Cardiac muscle cell (in vitro differentiated cells and primary cell): ENCODE measurements around the gene LRRFIP2. TPM values are rescaled to one million over a fixed set of nuclear protein-coding genes. Genes with fewer than 3 reads are reported as not detected.

Experiments used
- DNase-seq, 2 donors: peaks; one replicate each; pipeline versions ENCODE4 v3.0.0 to v3.0.0-alpha.2; 2010 to 2017; ENCODE audit warnings: low read depth in 1 of 2, low spot score in 1 of 2
- H3K27ac ChIP-seq: fragments of 200-600 bp; sonication (generic); 2 replicates; pipeline ENCODE4 v1.5.1; 2016
- H3K27me3 ChIP-seq: fragments of 200-600 bp; sonication (generic); 2 replicates; pipeline ENCODE4 v1.6.0; 2016; ENCODE audit warnings: control low read depth
- H3K36me3 ChIP-seq: fragments of 200-600 bp; sonication (generic); 2 replicates; pipeline ENCODE4 v1.5.1; 2016; ENCODE audit warnings: control low read depth
- H3K4me1 ChIP-seq: fragments of 200-600 bp; sonication (generic); 2 replicates; pipeline ENCODE4 v1.8.1; 2017; ENCODE audit warnings: low read depth, mild to moderate bottlenecking, mixed run types
- H3K4me3 ChIP-seq: fragments of 200-600 bp; sonication (generic); 2 replicates; pipeline ENCODE4 v1.5.1; 2016; ENCODE audit warnings: mild to moderate bottlenecking
- H3K9me3 ChIP-seq: fragments of 200-600 bp; sonication (generic); 2 replicates; pipeline ENCODE4 v1.5.1; 2017; ENCODE audit warnings: low read depth, mild to moderate bottlenecking, control low read depth
- polyA plus RNA-seq: library from polyadenylated mRNA; unstranded; fragments of >200 nt; fragmentation: Nextera tagmentation; extraction: Ambion mirVana; gene quantifications from 2 replicates; pipeline ENCODE4 v1.2.1, GENCODE V29; 2016
- total RNA-seq: library from RNA; depleted of rRNA; stranded (reverse); fragments of >200 nt; gene quantifications from 2 replicates; pipeline ENCODE4 v1.2.3, GENCODE V29; 2016
- TF ChIP-seq, protein P1 (sequence below): IDR thresholded peaks from 2 replicates; pipeline ENCODE4 v1.5.1; 2012; ENCODE audit warnings: low read depth, mild to moderate bottlenecking, low read length

The LRRFIP2 gene
- total and polyA plus RNA-seq, 2 experiments from 2014 or later = 55.9 to 92.6 TPM

DNA sequence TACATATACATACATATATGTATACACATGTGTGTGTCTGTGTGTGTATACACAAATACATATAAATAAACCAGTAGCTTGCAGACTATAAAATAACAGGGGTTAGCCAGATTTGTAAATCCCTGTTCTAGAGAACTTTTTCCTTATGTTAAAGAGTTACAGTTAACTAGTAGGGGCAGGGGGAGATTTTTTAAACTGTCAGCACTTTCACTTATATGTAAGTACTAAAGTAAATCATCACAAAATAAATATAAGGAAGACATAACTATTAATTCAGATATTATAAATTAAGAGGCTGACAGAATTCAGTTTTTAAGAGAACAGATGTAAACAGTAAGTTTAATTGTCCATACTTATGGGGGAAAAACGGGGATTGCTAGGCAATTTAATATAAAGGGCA, 74.0 kb downstream of the LRRFIP2 start:
- Histone ChIP-seq H3K27ac (no peak overlapping the region), H3K4me1 (no peaks in the 10 kb centered on the region), H3K27me3 (no peaks in the 10 kb centered on the region), H3K9me3 (no peaks in the 10 kb centered on the region), H3K36me3 (no peaks in the 10 kb centered on the region), H3K4me3 (no peak overlapping the region)
- no peak for DNase-seq
- TF ChIP-seq, protein P1, sequence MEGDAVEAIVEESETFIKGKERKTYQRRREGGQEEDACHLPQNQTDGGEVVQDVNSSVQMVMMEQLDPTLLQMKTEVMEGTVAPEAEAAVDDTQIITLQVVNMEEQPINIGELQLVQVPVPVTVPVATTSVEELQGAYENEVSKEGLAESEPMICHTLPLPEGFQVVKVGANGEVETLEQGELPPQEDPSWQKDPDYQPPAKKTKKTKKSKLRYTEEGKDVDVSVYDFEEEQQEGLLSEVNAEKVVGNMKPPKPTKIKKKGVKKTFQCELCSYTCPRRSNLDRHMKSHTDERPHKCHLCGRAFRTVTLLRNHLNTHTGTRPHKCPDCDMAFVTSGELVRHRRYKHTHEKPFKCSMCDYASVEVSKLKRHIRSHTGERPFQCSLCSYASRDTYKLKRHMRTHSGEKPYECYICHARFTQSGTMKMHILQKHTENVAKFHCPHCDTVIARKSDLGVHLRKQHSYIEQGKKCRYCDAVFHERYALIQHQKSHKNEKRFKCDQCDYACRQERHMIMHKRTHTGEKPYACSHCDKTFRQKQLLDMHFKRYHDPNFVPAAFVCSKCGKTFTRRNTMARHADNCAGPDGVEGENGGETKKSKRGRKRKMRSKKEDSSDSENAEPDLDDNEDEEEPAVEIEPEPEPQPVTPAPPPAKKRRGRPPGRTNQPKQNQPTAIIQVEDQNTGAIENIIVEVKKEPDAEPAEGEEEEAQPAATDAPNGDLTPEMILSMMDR = no peak

DNA sequence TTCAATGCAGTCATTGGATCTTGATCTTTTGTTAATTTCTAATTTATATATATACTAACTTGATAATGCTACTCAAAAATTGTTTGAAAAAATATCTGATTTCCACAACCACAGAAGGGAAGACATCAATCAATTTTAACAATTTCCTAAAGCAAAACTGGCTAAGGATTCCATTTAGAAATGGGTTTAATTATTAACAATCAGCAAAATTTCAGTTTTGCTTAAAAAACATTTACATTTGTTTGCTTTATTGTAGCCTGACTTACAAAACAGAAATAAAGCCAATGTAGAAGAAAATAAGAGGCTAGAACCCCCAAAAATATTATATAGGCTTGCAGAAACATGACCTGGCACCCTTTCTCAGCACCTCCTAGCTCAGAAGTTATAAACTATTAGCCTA, 74.9 kb downstream of the LRRFIP2 start:
- H3K4me3 ChIP-seq = no peak overlapping the region
- TF ChIP-seq, protein P1 = no peak
- peaks cover 3% of the 10 kb centered on the region for H3K36me3 ChIP-seq
- H3K27me3 ChIP-seq = no peaks in the 10 kb centered on the region
- no peaks in the 10 kb centered on the region for H3K9me3 ChIP-seq
- H3K4me1 ChIP-seq = no peaks in the 10 kb centered on the region
- no peak for DNase-seq
- H3K27ac ChIP-seq = no peak overlapping the region

- TF ChIP-seq, protein P1 = no peak
- H3K4me3 ChIP-seq = no peak overlapping the region
- H3K27me3 ChIP-seq = no peaks in the 10 kb centered on the region
- H3K4me1 ChIP-seq = no peaks in the 10 kb centered on the region
- no peak overlapping the region for H3K27ac ChIP-seq
- peaks cover 4% of the 10 kb centered on the region for H3K36me3 ChIP-seq
- no peak for DNase-seq
- H3K9me3 ChIP-seq = no peaks in the 10 kb centered on the region
Observed at GRCh38 chr3:37098884-37099283, 75.5 kb downstream of the LRRFIP2 start.

GRCh38 chr3:37097776-37098175, 76.6 kb downstream of the LRRFIP2 start:
- no peak overlapping the region for H3K4me3 ChIP-seq
- no peak overlapping the region for H3K27ac ChIP-seq
- H3K9me3 ChIP-seq = no peaks in the 10 kb centered on the region
- no peaks in the 10 kb centered on the region for H3K4me1 ChIP-seq
- H3K27me3 ChIP-seq = no peaks in the 10 kb centered on the region
- no peak for DNase-seq
- TF ChIP-seq, protein P1 = no peak
- H3K36me3 ChIP-seq = peaks cover 4% of the 10 kb centered on the region

- TF ChIP-seq, protein P1 = no peak
- Histone ChIP-seq H3K27ac (no peak overlapping the region), H3K9me3 (no peaks in the 10 kb centered on the region), H3K27me3 (no peaks in the 10 kb centered on the region), H3K4me1 (no peaks in the 10 kb centered on the region), H3K36me3 (peaks cover 4% of the 10 kb centered on the region), H3K4me3 (no peak overlapping the region)
- DNase-seq = peak in 1 of 2 donors; percentile 54
Observed at GRCh38 chr3:37096975-37097374, 77.4 kb downstream of the LRRFIP2 start.

DNA sequence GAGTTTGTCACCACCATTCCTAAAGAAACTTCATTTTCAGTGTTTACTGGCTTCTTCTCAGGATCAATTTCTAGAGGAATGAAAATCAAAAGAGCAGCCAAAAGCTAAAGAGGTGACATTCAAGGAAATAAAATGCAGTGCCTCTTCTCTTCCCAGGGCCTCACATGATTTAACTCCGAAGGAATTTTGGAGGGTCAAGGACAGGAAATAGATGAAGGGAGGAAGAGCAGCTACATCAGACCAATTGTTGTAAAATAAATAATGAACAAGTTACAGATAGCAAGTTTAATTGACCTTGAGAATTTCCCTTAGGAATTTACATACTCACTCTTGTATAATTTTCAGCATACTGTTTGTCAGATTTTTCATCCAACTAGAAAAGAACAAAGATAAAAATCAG, 78.1 kb downstream of the LRRFIP2 start:
- TF ChIP-seq, protein P1 = no peak
- Histone ChIP-seq H3K27ac (no peak overlapping the region), H3K4me3 (no peak overlapping the region), H3K36me3 (peaks cover 4% of the 10 kb centered on the region), H3K4me1 (no peaks in the 10 kb centered on the region), H3K27me3 (no peaks in the 10 kb centered on the region), H3K9me3 (no peaks in the 10 kb centered on the region)
- peak in 1 of 2 donors; percentile 63 for DNase-seq
